C4-2B (cell line): ENCODE measurements around the gene PCDHA1.

Experiments used
- CTCF ChIP-seq: fragments of 450-650 bp; conservative IDR thresholded peaks from 2 replicates; pipeline ENCODE4 v1.5.1; 2017; ENCODE audit warnings: mild to moderate bottlenecking
- ZFX ChIP-seq: fragments of 450-650 bp; IDR thresholded peaks from 2 replicates; pipeline ENCODE4 v1.6.1; 2017

GRCh38 chr5:141003031-141003430 is 217.1 kb downstream of the PCDHA1 start:
- TF ChIP-seq CTCF = no peak
- TF ChIP-seq ZFX = no peak
